ENCODE measurements around the gene LAMA5.
A peak's percentile ranks its signal among the peaks of the same experiment; 100 is the strongest.

LAMA5 gene

GRCh38 chr20:62302341-62303061 is 64.6 kb downstream of the LAMA5 start, which contains the start of gene ADRM1:
TSS of gene ADRM1 (plus strand) at chr20:62302997. CDS start at chr20:62303569, 572 bp downstream.
- DNase-seq, result peak; percentile 99
- in situ Hi-C loops (cut with MboI; ENCODE audit: low pct_unique_long_range_greater_than_20kb, low sequenced_read_pairs), result no loop called here

- in situ Hi-C loops (cut with MboI; ENCODE audit: low pct_unique_long_range_greater_than_20kb, low sequenced_read_pairs), result no loop called here
- peak; percentile 94 for DNase-seq
Observed at GRCh38 chr20:62301773-62302340, 65.3 kb downstream of the LAMA5 start.

- DNase-seq, result no peak
- in situ Hi-C loops (cut with MboI; ENCODE audit: low pct_unique_long_range_greater_than_20kb, low sequenced_read_pairs), result no loop called here
Observed at GRCh38 chr20:62301111-62301668, 65.9 kb downstream of the LAMA5 start.

GRCh38 chr20:62300319-62300718 is 66.8 kb downstream of the LAMA5 start:
- no peak for DNase-seq
- in situ Hi-C loops (cut with MboI; ENCODE audit: low pct_unique_long_range_greater_than_20kb, low sequenced_read_pairs), result no loop called here

- no peak for DNase-seq
- in situ Hi-C loops (cut with MboI; ENCODE audit: low pct_unique_long_range_greater_than_20kb, low sequenced_read_pairs), result no loop called here
Observed at GRCh38 chr20:62299666-62300236, 67.4 kb downstream of the LAMA5 start.

GRCh38 chr20:62298577-62299249 is 68.4 kb downstream of the LAMA5 start:
- in situ Hi-C loops (cut with MboI; ENCODE audit: low pct_unique_long_range_greater_than_20kb, low sequenced_read_pairs), result no loop called here
- no peak for DNase-seq

- in situ Hi-C loops (cut with MboI; ENCODE audit: low pct_unique_long_range_greater_than_20kb, low sequenced_read_pairs), result no loop called here
Observed at GRCh38 chr20:62297449-62298227, 69.5 kb downstream of the LAMA5 start.

GRCh38 chr20:62296724-62297448 is 70.2 kb downstream of the LAMA5 start:
- no peak for DNase-seq
- in situ Hi-C loops (cut with MboI; ENCODE audit: low pct_unique_long_range_greater_than_20kb, low sequenced_read_pairs), result no loop called here

More at GRCh38 chr20:62297449-62298227, 69.5 kb downstream of the LAMA5 start:
- no peak for DNase-seq

GRCh38 chr20:62294516-62294915 is 72.6 kb downstream of the LAMA5 start:
- in situ Hi-C loops (cut with MboI; ENCODE audit: low pct_unique_long_range_greater_than_20kb, low sequenced_read_pairs), result no loop called here

GRCh38 chr20:62293946-62294345 is 73.2 kb downstream of the LAMA5 start:
- no peak for DNase-seq
- in situ Hi-C loops (cut with MboI; ENCODE audit: low pct_unique_long_range_greater_than_20kb, low sequenced_read_pairs), result no loop called here

More at GRCh38 chr20:62294516-62294915, 72.6 kb downstream of the LAMA5 start:
- no peak for DNase-seq

- in situ Hi-C loops (cut with MboI; ENCODE audit: low pct_unique_long_range_greater_than_20kb, low sequenced_read_pairs), result no loop called here
- DNase-seq, result no peak
Observed at GRCh38 chr20:62293111-62293784, 73.9 kb downstream of the LAMA5 start.

GRCh38 chr20:62292108-62292507 is 75.0 kb downstream of the LAMA5 start:
- in situ Hi-C loops (cut with MboI; ENCODE audit: low pct_unique_long_range_greater_than_20kb, low sequenced_read_pairs), result no loop called here
- DNase-seq, result no peak

GRCh38 chr20:62291251-62292066 is 75.7 kb downstream of the LAMA5 start:
- DNase-seq, result no peak
- in situ Hi-C loops (cut with MboI; ENCODE audit: low pct_unique_long_range_greater_than_20kb, low sequenced_read_pairs), result no loop called here

- in situ Hi-C loops (cut with MboI; ENCODE audit: low pct_unique_long_range_greater_than_20kb, low sequenced_read_pairs), result no loop called here
- DNase-seq, result no peak
Observed at GRCh38 chr20:62289898-62290297, 77.2 kb downstream of the LAMA5 start.

GRCh38 chr20:62289131-62289530 is 78.0 kb downstream of the LAMA5 start:
- in situ Hi-C loops (cut with MboI; ENCODE audit: low pct_unique_long_range_greater_than_20kb, low sequenced_read_pairs), result no loop called here

GRCh38 chr20:62288535-62289105 is 78.5 kb downstream of the LAMA5 start:
- no peak for DNase-seq
- in situ Hi-C loops (cut with MboI; ENCODE audit: low pct_unique_long_range_greater_than_20kb, low sequenced_read_pairs), result no loop called here

More at GRCh38 chr20:62289131-62289530, 78.0 kb downstream of the LAMA5 start:
- DNase-seq, result no peak
